Kidney (tissue), 14 donors: Measurements from ENCODE around the gene HP1BP3. TPM values are rescaled to one million over a fixed set of nuclear protein-coding genes. Genes with fewer than 3 reads are reported as not detected.

Source experiments
- DNase-seq, 5 donors: peaks; one replicate each; pipeline ENCODE4 v3.0.0-alpha.2; 2013 to 2020
- FAIRE-seq: peaks from 2 replicates; lab custom pipeline; 2012; peaks lifted over from hg19 to GRCh38; lab: Jason Lieb, UNC
- H3K27ac ChIP-seq, 2 donors: one replicate each; pipeline ENCODE4 v1.7.0; 2013; ENCODE audit warnings: low read depth in 2 of 2, low read length in 2 of 2, inconsistent platforms in 1 of 2
- H3K27me3 ChIP-seq: one replicate; pipeline ENCODE4 v1.7.1; 2013; ENCODE audit warnings: low read length, inconsistent platforms; ENCODE audit not compliant: control insufficient read depth, insufficient read depth
- H3K36me3 ChIP-seq, 3 donors: one replicate each; pipeline versions ENCODE4 v1.7.0 to v1.7.1; 2013; ENCODE audit warnings: low read length in 3 of 3, control low read depth in 1 of 3, inconsistent platforms in 1 of 3; ENCODE audit not compliant: insufficient read depth in 3 of 3, control insufficient read depth in 2 of 3
- H3K4me1 ChIP-seq, 3 donors: one replicate each; pipeline versions ENCODE4 v1.7.0 to v1.7.1; 2013; ENCODE audit warnings: low read length in 3 of 3, inconsistent platforms in 1 of 3, low read depth in 1 of 3; ENCODE audit not compliant: control insufficient read depth in 2 of 3, insufficient read depth in 2 of 3
- H3K4me3 ChIP-seq, 3 donors: one replicate each; pipeline versions ENCODE4 v1.7.0 to v1.8.1; 2013; ENCODE audit warnings: low read length in 3 of 3, control low read depth in 1 of 3, inconsistent platforms in 1 of 3
- H3K9ac ChIP-seq, 3 donors: one replicate each; pipeline versions ENCODE4 v1.7.0 to v1.7.1; 2013; ENCODE audit warnings: low read length in 3 of 3, control low read depth in 1 of 3, inconsistent platforms in 1 of 3
- H3K9me3 ChIP-seq, 3 donors: one replicate each; pipeline versions ENCODE4 v1.7.0 to v1.7.1; 2013; ENCODE audit warnings: low read length in 3 of 3, control low read depth in 1 of 3, inconsistent platforms in 1 of 3; ENCODE audit not compliant: control insufficient read depth in 2 of 3, insufficient read depth in 1 of 3
- CTCF ChIP-seq: IDR thresholded peaks from 3 replicates; pipeline ENCODE4 v1.5.1; 2012; ENCODE audit warnings: mild to moderate bottlenecking, moderate library complexity, borderline replicate concordance; ENCODE audit not compliant: insufficient read depth; ENCODE audit errors: extremely low read depth
- intact Hi-C: fragments of 100-400 bp; cut with DNase I; formaldehyde crosslinking; loops from one replicate; pipeline ENCODE4 v1.11.1; 2022
- polyA plus RNA-seq: library from polyadenylated mRNA; stranded (reverse); fragments of 350-450 nt; fragmentation: Illumina TruSeq; extraction: RNeasy Lipid Tissue Mini Kit (QIAGEN cat#74804); gene quantifications from one replicate; pipeline ENCODE4 v1.2.3, GENCODE V29; 2014; ENCODE audit warnings: low read depth, low replicate concordance; ENCODE audit not compliant: insufficient read depth
- total RNA-seq: library from RNA; stranded (reverse); fragmentation: NEBNext Ultra II Directional; extraction: Animal tissue kit (Norgen Biotek cat#: 25700); gene quantifications from one replicate; pipeline ENCODE4 v1.2.1, GENCODE V29; 2021
- donor health status: control.
- donor health status: control.
- donor health status: control.
- donor health status: control.
- donor health status: control.
- donor health status: DM: yes; HTN: yes; CAD: no.
- donor health status: Normal renal cell carcinoma (clear cell type).

HP1BP3 gene
- total and polyA plus RNA-seq, 2 donors from 2014 or later = 52.4 to 198 TPM

DNA sequence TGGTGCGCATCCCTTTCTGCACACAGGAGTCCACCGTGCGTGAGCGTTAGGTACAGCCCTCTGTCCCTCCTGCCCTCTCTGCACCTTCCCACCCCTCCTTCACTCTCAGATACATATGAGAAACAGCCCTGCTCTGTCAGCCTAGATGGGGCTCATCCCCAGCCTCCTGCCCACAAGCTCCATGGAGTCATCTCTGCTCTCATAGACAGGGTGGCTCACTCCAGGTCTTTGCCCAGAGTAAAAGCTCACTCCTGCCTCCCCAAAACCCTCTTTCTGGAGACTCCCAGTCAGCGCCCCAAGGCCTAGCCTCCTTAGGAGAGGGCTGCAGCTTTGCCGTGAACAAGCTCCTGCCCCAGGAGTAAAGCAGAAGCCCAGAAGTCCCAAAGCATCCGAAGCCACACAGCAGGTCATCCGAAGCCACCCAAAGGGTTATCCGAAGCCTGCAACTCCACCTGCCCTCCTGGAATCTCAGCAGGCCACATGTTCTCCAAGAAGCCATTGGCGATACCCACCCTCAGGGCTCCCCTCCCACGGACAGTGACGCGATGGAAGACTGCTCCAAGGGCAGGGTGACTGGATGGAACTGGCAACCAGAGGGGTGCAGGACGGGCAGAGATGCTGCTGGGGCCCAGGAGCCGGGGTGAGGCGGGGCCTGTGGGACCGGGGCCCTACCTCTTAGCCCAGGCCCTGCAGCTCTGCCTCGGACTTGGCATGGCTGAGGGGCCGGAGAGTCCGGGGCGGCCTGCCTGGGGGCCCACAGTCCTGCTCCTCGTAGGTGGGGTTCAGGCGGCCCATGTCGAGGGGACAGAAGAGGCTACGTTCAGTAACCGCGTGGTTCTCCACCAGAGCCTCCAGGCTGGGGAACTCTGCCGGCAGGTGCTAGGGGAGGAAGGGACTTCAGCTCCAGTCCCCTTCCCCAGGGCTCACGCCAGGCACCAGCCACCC, 65.7 kb downstream of the HP1BP3 start:
- FAIRE-seq (no peak), DNase-seq (no peak)
- Histone ChIP-seq H3K4me1 (no peaks in the 10 kb centered on the region), H3K4me3 (no peak overlapping the region), H3K27ac (no peak overlapping the region), H3K9ac (no peak overlapping the region), H3K36me3 (no peaks in the 10 kb centered on the region), H3K27me3 (no peaks in the 10 kb centered on the region), H3K9me3 (no peaks in the 10 kb centered on the region)
- TF ChIP-seq CTCF = no peak
- intact Hi-C loops = no loop called here

- no peak overlapping the region for H3K9ac ChIP-seq
- no peak for FAIRE-seq
Measured at GRCh38 chr1:20720631-20721091, 66.4 kb downstream of the HP1BP3 start.

DNA sequence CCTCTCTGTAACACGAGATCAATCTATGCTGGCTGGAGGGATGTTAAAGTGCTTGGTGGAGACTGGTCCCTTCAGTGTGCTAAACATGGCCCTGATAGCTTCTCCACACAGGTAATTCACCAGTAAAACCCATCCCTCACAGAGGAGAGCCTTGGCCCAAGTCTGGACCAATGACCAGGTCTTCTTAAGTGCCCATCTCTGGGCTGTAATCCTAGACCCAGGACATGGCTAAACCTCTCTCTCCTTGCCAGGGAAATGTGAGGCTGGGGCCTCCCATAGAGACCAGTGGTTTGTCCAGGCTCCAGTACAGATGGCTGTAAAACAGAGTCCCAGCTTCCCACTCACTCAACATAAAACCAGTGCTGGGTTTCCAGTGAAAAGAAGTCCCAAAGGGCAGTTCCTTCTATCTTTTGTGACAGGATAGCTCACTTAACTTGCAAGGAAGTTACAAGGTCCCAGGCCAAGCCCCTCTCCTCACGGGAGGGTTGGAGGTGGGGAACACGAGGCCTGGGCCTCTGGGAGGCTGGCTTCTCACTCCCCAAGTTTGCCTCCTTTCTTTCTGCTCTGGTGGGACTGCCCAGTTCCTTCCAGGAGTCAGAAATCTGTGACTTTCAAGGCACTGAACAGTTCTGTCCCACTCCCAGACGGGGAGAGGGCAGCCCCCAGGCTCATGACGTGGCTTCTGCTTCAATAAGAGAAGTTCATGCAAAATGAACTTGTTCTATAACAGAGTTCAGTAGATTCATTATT, 67.1 kb downstream of the HP1BP3 start:
- no peak for TF ChIP-seq CTCF
- Histone ChIP-seq H3K9ac (no peak overlapping the region), H3K27me3 (no peaks in the 10 kb centered on the region), H3K9me3 (no peaks in the 10 kb centered on the region), H3K4me1 (no peaks in the 10 kb centered on the region), H3K27ac (no peak overlapping the region), H3K4me3 (no peak overlapping the region), H3K36me3 (no peaks in the 10 kb centered on the region)
- FAIRE-seq (no peak), DNase-seq (no peak)
- intact Hi-C loops = no loop called here

More at GRCh38 chr1:20720631-20721091, 66.4 kb downstream of the HP1BP3 start:
- DNase-seq = no peak
- no peak overlapping the region for H3K4me3 ChIP-seq
- TF ChIP-seq CTCF = no peak
- H3K9me3 ChIP-seq = no peaks in the 10 kb centered on the region
- H3K27me3 ChIP-seq = no peaks in the 10 kb centered on the region
- intact Hi-C loops = no loop called here
- H3K36me3 ChIP-seq = no peaks in the 10 kb centered on the region
- H3K4me1 ChIP-seq = no peaks in the 10 kb centered on the region
- H3K27ac ChIP-seq = no peak overlapping the region
